Osteoblast (primary cell): ENCODE results near the gene ASMT. TPM values are rescaled to one million over a fixed set of nuclear protein-coding genes. Genes with fewer than 3 reads are reported as not detected.

Source experiments
- DNase-seq: peaks from one replicate; pipeline ENCODE4 v3.0.0; 2011; ENCODE audit warnings: low spot score, mixed read lengths; ENCODE audit not compliant: insufficient read length; ENCODE audit errors: missing footprints
- H2AFZ ChIP-seq: 2 replicates; pipeline ENCODE4 v1.6.0; 2011; ENCODE audit warnings: mild to moderate bottlenecking, low read length
- H3K27ac ChIP-seq: 2 replicates; pipeline ENCODE4 v1.5.1; 2011; ENCODE audit warnings: mild to moderate bottlenecking, low read depth, low read length, moderate library complexity
- H3K27me3 ChIP-seq: 2 replicates; pipeline ENCODE4 v1.6.0; 2012; ENCODE audit warnings: mild to moderate bottlenecking, control low read depth, inconsistent platforms, low read length, moderate library complexity; ENCODE audit not compliant: insufficient read depth
- H3K36me3 ChIP-seq: 2 replicates; pipeline ENCODE4 v1.5.1; 2011; ENCODE audit warnings: mild to moderate bottlenecking, low read length, control low read depth, moderate library complexity; ENCODE audit not compliant: insufficient read depth
- H3K4me1 ChIP-seq: 2 replicates; pipeline ENCODE4 v1.5.1; 2011; ENCODE audit warnings: mild to moderate bottlenecking, low read length, control low read depth, moderate library complexity; ENCODE audit not compliant: insufficient read depth
- H3K4me2 ChIP-seq: 2 replicates; pipeline ENCODE4 v1.6.0; 2011; ENCODE audit warnings: mild to moderate bottlenecking, low read length; ENCODE audit not compliant: insufficient read depth
- H3K4me3 ChIP-seq: fragments of 200-600 bp; sonication (generic); 3 replicates; pipeline ENCODE4 v1.5.1; 2012; ENCODE audit warnings: mild to moderate bottlenecking, low read length, inconsistent platforms; ENCODE audit not compliant: insufficient read depth
- H3K79me2 ChIP-seq: 2 replicates; pipeline ENCODE4 v1.6.0; 2012; ENCODE audit warnings: mild to moderate bottlenecking, low read length, control low read depth, inconsistent platforms; ENCODE audit not compliant: insufficient read depth
- H3K9me3 ChIP-seq: 2 replicates; pipeline ENCODE4 v1.5.1; 2011; ENCODE audit warnings: low read depth, low read length, control low read depth
- H4K20me1 ChIP-seq: 2 replicates; pipeline ENCODE4 v1.6.0; 2012; ENCODE audit warnings: mild to moderate bottlenecking, low read length, control low read depth; ENCODE audit not compliant: insufficient read depth
- CTCF ChIP-seq: IDR thresholded peaks from 2 replicates; pipeline ENCODE4 v1.5.1; 2011; ENCODE audit warnings: mild to moderate bottlenecking, low read depth, low read length, moderate library complexity; ENCODE audit errors: extremely low read depth
- total RNA-seq: library from RNA; depleted of rRNA; stranded (reverse); fragments of >200 nt; gene quantifications from 2 replicates; pipeline ENCODE4 v1.2.3, GENCODE V29; 2012

The ASMT gene
- total RNA-seq, 1 donor = 0.36 TPM

- H3K36me3 ChIP-seq = no peaks in the 10 kb centered on the region
- H3K4me1 ChIP-seq = peaks cover 2% of the 10 kb centered on the region
- H3K4me3 ChIP-seq = no peak overlapping the region
- H3K27me3 ChIP-seq = no peaks in the 10 kb centered on the region
- H3K9me3 ChIP-seq = no peaks in the 10 kb centered on the region
- no peak overlapping the region for H3K4me2 ChIP-seq
- no peaks in the 10 kb centered on the region for H4K20me1 ChIP-seq
- no peak for TF ChIP-seq CTCF
- H3K79me2 ChIP-seq = no peaks in the 10 kb centered on the region
- H3K27ac ChIP-seq = no peak overlapping the region
- DNase-seq = peak; percentile 15
- no peak overlapping the region for H2AFZ ChIP-seq
Measured at GRCh38 chrX:1686642-1687041, 71.8 kb downstream of the ASMT start.

Other genes with a start within 250 kb of the ASMT start
- gene SLC25A6, start 222.9 kb upstream of the ASMT start, total RNA-seq = 182 and 203 TPM in 2 replicates
- gene ASMTL, start 162.2 kb upstream of the ASMT start, total RNA-seq = 22.4 and 24.6 TPM in 2 replicates
- gene P2RY8, start 77.9 kb upstream of the ASMT start, total RNA-seq = under 0.01 TPM in 1 of 2 replicates, not detected in the other
- gene AKAP17A, start 23.5 kb upstream of the ASMT start, total RNA-seq = 17.7 and 18.5 TPM in 2 replicates